HG02798 (cell line): ENCODE measurements around the gene MAMLD1.

Experiments
- ATAC-seq: cut with Tn5 transposase; IDR thresholded peaks from one replicate; pipeline ENCODE4 v1.9.1; 2021; ENCODE audit warnings: mild to moderate bottlenecking; ENCODE audit not compliant: unreplicated experiment, poor library complexity

Gene MAMLD1

DNA sequence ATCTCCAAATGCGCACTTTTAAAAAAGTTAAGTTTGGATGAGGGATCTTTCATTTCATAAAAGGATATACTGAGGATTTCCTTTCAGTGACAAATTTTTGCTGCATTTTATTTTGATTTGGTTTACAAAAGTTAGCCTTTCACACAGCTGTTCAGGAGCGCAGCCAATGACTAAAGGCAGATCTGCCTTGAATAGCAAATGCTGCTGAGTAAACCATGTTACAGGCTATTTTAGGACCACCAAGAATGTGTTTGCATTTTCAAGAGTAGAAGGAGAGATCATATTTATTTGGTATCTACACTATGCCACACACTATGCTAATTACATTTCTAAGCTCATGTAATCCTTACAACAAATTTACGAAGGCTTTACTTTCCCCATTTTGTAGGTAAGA lies 92.1 kb downstream of the MAMLD1 start:
- no peak for ATAC-seq

- ATAC-seq, result no peak
Observed at GRCh38 chrX:150456466-150456865, 93.3 kb downstream of the MAMLD1 start.

DNA sequence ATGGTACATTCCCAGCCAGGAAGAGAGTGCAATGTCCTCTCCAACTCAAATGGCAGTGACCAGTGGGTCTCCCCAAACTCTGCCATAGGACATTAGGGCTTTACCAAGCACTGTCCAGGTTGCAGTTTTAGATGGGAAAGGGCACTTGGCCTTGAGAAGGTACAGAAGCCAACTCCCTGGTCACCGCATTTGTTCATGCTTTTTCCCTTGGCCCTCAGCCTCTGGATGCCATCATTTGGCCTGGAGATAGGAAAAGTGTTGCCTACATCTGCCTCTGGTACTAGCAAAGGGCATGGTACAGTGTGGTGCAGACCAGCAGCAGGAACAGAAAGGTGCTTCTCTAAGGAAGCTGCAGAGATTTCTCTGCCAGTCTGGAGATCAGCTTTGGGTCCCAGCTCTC lies 93.8 kb downstream of the MAMLD1 start:
- ATAC-seq, result no peak

GRCh38 chrX:150459196-150459595 lies 96.1 kb downstream of the MAMLD1 start:
- no peak for ATAC-seq

GRCh38 chrX:150460063-150460462 lies 96.9 kb downstream of the MAMLD1 start:
- no peak for ATAC-seq

DNA sequence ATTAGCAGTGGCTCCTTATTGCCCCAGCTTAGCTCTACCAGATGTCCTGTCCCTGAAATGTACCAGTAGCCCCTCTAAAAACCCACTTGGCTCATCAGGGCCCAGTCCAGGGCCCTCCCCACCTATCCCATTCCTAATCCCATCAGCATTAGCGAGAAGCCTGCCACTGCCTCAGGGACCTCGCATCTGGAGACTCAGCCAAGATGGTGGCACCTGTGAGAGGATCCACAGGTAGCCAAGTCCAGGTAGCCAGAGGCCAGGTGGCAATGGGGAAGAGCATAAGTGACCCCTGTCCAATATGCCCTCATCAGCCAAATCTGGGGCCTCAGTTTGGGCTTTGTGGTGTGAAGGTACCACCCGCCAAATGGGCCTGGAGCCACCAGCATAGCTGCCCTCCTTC lies 97.7 kb downstream of the MAMLD1 start:
- ATAC-seq, result no peak

DNA sequence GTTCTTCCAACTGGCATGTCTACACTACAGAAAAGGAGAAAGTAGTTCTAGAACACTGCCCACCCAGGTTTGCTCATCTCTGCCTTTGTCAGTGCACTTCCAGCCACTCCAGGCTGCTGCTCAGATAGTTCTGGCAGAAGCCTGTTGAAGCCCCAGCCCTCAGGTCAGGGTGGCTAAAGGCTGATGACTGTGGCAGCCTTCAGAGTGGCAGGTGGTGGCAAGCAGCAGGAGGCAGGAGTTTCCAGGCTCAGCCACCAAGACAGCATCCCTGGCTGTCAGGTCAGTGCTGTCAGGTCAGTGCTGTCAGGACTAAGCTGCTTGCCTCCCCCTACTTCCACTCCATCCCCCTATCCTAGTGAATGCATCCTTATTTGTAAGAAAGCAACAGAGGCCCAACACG lies 100.4 kb downstream of the MAMLD1 start:
- ATAC-seq, result no peak

DNA sequence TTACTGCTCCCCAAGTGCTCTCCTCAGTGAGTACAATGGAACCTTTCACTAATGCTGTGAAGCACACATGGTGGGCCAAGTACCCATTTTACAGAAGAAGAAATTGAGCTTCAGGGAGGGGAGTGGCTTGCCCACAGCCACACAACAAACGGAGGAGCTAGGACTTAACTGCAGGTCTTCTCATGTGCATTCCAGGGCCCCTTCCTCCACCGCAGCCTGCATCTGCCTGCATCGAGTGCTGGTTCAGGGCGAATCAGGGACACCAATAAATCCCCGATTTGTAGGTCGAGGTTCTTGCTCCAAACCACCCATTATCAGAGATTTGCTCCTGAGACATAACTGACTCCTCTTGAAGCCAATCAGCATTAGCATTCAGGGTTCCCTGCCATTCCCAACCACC lies 100.9 kb downstream of the MAMLD1 start:
- ATAC-seq, result no peak

- ATAC-seq, result no peak
Observed at GRCh38 chrX:150465326-150465725, 102.2 kb downstream of the MAMLD1 start.

DNA sequence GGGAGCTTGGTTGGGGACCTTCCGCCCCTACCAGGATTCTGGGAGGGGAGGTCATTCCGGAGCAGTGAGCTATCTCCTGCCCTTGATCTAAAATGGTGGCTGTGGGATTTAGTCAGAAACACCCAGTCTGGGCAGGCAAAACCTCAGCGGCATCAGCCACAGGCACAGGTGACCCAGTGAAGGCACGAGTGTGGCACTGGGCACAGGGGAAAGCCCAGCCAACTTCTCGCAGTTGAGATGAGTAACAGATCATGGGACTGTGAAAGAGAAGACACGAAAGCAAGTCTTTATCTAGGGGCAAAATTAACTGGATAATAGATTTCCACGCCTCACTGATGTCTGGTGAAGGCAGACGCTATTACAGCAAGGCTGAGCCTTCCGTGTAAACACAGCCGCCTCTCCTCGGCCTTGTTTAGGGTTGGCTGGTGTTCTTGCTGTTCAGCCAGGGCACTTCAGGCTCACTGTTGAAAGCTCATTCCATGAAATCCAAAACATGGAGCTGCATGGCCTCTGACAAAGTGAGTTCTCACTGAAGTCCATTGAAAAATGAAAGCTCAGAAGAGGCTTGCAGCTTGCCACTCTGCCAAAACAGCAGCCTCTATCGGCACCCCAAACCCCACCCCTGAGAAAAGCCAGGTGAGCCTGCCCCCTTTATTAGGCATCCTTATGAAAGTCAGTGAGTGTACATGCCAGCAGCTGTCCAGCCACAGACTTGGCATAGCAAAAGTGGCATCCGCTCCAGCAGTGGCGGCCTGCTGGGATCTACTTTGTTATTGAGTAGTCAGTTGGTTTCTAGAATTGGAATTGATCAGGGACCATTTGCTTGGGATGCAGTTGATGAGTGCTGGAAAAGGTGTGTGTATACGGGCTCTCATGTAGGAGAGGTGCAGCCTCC lies 103.0 kb downstream of the MAMLD1 start:
- no peak for ATAC-seq

GRCh38 chrX:150472306-150472705 lies 109.2 kb downstream of the MAMLD1 start:
- ATAC-seq, result no peak

GRCh38 chrX:150473371-150473770 lies 110.3 kb downstream of the MAMLD1 start:
- ATAC-seq, result no peak

DNA sequence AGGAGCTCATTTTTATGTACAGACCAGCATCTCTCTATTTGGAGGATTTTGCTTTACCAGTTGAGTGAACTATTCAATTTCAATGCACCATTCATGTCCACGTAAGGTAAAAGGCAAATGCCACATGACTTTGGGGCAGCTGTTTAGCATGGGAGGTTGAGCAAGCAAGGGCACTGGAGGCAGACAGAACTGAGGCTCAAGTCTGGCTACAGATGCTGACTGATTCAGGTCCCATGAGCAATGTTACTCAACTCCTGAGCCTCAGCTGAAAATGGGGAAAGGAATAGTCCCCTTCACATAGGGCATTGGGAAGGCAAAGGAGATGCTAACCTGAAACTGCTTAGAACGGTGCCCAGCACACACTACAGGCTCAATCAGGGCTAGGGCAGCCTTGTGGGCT lies 112.3 kb downstream of the MAMLD1 start:
- ATAC-seq, result no peak

DNA sequence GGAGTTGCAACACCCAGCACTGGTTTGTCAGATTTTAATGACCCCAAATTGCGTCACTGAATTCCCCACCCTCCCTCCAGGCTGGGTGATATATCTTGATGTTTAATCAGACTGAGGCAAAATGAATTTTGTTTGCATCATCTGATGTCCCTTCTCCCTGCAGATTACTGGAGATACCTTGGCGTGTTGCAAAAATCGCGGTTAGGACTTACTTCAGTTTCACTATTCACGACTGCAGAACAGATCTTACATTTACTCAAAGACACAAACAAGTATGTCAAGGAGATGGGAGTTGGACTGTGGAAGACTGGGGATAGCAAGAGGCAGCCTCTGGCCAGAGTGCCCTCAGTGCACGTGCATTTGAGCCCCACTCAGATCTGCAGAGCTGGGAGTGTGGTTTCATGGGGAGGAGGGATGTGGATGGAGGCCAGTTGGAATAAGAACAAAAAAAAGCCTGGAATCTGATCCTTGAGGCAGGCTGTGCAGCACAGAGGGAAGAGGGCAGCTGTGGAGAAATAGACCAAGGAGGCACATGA lies 113.1 kb downstream of the MAMLD1 start:
- ATAC-seq, result no peak

DNA sequence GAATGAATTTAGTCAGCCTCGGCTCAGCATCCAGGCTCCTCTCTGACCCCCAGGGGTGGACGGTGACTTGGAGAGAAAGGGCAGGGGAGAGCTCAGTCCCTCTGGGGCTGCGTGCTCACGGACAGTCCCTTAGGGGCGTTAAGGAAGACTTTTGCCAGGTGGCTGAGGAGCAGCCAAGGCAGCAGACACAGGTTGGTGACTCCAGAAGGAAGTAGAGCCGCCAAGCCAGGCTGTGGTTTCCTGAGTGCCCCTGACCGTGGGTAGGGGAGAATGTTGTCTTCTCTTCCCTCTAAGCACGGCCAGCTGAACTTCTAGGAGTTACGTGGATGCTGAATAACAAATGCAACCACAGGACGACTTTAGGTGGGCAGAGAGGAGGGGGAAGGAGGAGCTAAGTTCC lies 114.3 kb downstream of the MAMLD1 start:
- no peak for ATAC-seq

GRCh38 chrX:150478496-150479492 lies 115.7 kb downstream of the MAMLD1 start:
- ATAC-seq, result peak; percentile 65

DNA sequence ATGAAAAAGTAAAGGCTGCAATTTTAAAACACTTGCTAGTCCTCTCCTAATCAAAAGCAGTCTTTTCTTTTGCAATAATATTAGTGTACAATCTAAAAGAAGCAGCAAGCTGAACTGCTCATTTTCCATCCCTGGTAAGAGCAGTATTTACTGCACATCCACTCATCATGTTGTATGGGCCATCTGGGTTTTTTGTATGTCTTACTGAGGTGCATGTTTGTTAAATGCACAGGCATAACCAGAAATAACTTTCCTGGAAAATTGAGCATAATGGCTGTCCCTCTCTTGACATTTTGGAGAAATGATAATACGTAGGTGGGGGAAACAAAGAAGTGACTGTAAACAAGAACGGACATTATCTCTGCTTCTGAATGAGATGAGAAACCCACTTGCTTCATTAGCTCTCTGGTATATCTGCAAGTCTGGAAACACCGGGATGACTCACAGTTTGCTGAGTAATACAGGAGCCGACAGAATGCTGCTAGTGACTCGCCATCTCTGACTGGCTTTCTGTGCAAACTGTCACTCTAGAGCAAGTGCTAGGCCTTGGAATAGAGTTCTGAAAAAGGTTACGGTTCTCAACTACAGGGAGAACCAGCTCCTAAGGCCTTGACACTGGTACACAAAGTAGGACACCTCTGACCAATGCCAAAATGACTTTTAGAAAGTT lies 119.6 kb downstream of the MAMLD1 start:
- peak; percentile 65 for ATAC-seq

GRCh38 chrX:150483356-150483985 lies 120.4 kb downstream of the MAMLD1 start:
- ATAC-seq, result no peak

- ATAC-seq, result peak; percentile 64
Observed at GRCh38 chrX:150486011-150486410, 122.9 kb downstream of the MAMLD1 start.
